K562 (cell line): ENCODE data around the gene SUCO. TPM values are rescaled to one million over a fixed set of nuclear protein-coding genes. Genes with fewer than 3 reads are reported as not detected.

Experiments used
- ATAC-seq: fragments of 200-7000 bp; cut with Tn5 transposase; 3 replicates; pipeline ENCODE4 v1.9.1; 2020; ENCODE audit warnings: moderate library complexity
- BruUV-seq: library from RNA; stranded (reverse); fragments of 400-500 nt; replicated peaks from 2 replicates; lab custom pipeline; 2021; lab: Mats Ljungman, UMichigan
- CTCF ChIA-PET: fragments of 300-600 bp; formaldehyde crosslinking; extraction: SDS; loops from one replicate; lab custom pipeline; 2021; ENCODE audit warnings: low intra/inter-chr PET ratio; lab: Yijun Ruan, JAX
- POLR2A ChIA-PET: fragments of 300-600, 350-650 bp; sonication (Branson Sonifier 250); formaldehyde crosslinking; extraction: SDS; loops from one replicate; lab custom pipeline; 2021; ENCODE audit warnings: antibody characterized with exemption, inconsistent platforms; lab: Yijun Ruan, JAX
- DNase-seq, 4 experiments: peaks; one replicate each; pipeline versions ENCODE4 v3.0.0 to v3.0.0-alpha.2; 2011 to 2018; ENCODE audit warnings: low spot score in 3 of 4, mixed read lengths in 3 of 4; ENCODE audit errors: extremely low read depth in 1 of 4
- FAIRE-seq: peaks from 2 replicates; lab custom pipeline; 2011; peaks lifted over from hg19 to GRCh38; lab: Jason Lieb, UNC
- H2AFZ ChIP-seq: 2 replicates; pipeline ENCODE4 v1.6.0; 2011; ENCODE audit warnings: low read depth, low read length, control low read depth, inconsistent platforms
- H3K27ac ChIP-seq: fragments of 200-600 bp; 3 replicates; pipeline ENCODE4 v1.8.0; 2011; ENCODE audit warnings: low read depth, mild to moderate bottlenecking, control low read depth, inconsistent platforms, low read length, moderate library complexity, mixed read lengths; ENCODE audit errors: extremely low read depth
- H3K27me3 ChIP-seq, 2 experiments: fragments of 300-600 bp in 1 of 2; 2 replicates in 1 of 2; 3 replicates in 1 of 2; pipeline versions ENCODE4 v1.6.0 to v1.8.0; 2011; ENCODE audit warnings: inconsistent platforms in 2 of 2, low read length in 2 of 2, mild to moderate bottlenecking in 1 of 2, mixed read lengths in 1 of 2, moderate library complexity in 1 of 2; ENCODE audit not compliant: control insufficient read depth in 2 of 2, insufficient read depth in 2 of 2
- H3K36me3 ChIP-seq: fragments of 300-600 bp; 3 replicates; pipeline ENCODE4 v1.8.0; 2011; ENCODE audit warnings: mild to moderate bottlenecking, low read length, inconsistent platforms; ENCODE audit not compliant: control insufficient read depth, insufficient read depth
- H3K4me1 ChIP-seq, 2 experiments: fragments of 200-600 bp in 1 of 2; replicated peaks in 1 of 2; 2 replicates in 1 of 2; 3 replicates in 1 of 2; pipeline versions ENCODE4 v1.5.1 to v1.8.0; 2011; ENCODE audit warnings: inconsistent platforms in 2 of 2, low read length in 2 of 2, mild to moderate bottlenecking in 1 of 2, mixed read lengths in 1 of 2, moderate library complexity in 1 of 2; ENCODE audit not compliant: control insufficient read depth in 2 of 2, insufficient read depth in 2 of 2
- H3K4me2 ChIP-seq: 2 replicates; pipeline ENCODE4 v1.6.1; 2011; ENCODE audit warnings: low read length, control low read depth, inconsistent platforms, mixed read lengths; ENCODE audit not compliant: insufficient read depth
- H3K4me3 ChIP-seq: fragments of 200-600 bp; sonication (generic), shearing (Covaris generic); 2 replicates; pipeline ENCODE4 v1.5.1; 2016; ENCODE audit warnings: control low read depth, inconsistent platforms
- H3K79me2 ChIP-seq: fragments of 200-600 bp; 3 replicates; pipeline ENCODE4 v1.8.0; 2011; ENCODE audit warnings: low read length, inconsistent platforms; ENCODE audit not compliant: control insufficient read depth, insufficient read depth
- H3K9ac ChIP-seq, 2 experiments: 2 replicates each; pipeline versions ENCODE4 v1.6.0 to v1.6.1; 2011; ENCODE audit warnings: low read depth in 2 of 2, low read length in 2 of 2, control low read depth in 1 of 2, inconsistent platforms in 1 of 2, mild to moderate bottlenecking in 1 of 2, mixed read lengths in 1 of 2; ENCODE audit not compliant: insufficient read depth in 1 of 2
- H3K9me1 ChIP-seq: one replicate; pipeline ENCODE4 v1.6.0; 2011; ENCODE audit warnings: inconsistent platforms, mild to moderate bottlenecking, low read length, moderate library complexity; ENCODE audit not compliant: control insufficient read depth, insufficient read depth
- H3K9me3 ChIP-seq: replicated peaks from 2 replicates; pipeline ENCODE4 v1.5.1; 2011; ENCODE audit warnings: low read depth, low read length, inconsistent platforms; ENCODE audit not compliant: control insufficient read depth, insufficient read depth
- H4K20me1 ChIP-seq: replicated peaks from 2 replicates; pipeline ENCODE4 v1.6.1; 2011; ENCODE audit warnings: low read length, inconsistent platforms, mixed read lengths; ENCODE audit not compliant: control insufficient read depth, insufficient read depth
- CHD2 ChIP-seq: IDR thresholded peaks from 2 replicates; pipeline ENCODE4 v1.6.1; 2011; ENCODE audit warnings: low read depth, low read length
- FOXP1 ChIP-seq: sonication (generic); formaldehyde crosslinking; IDR thresholded peaks from 2 replicates; pipeline ENCODE4 v1.8.0; 2022; ENCODE audit warnings: mild to moderate bottlenecking, missing genetic modification reagents
- FUS ChIP-seq: fragments of 200-400 bp; formaldehyde crosslinking; optimal IDR thresholded peaks from 2 replicates; pipeline ENCODE3; 2017; ENCODE audit warnings: low read depth, low read length
- HNRNPUL1 ChIP-seq: fragments of 200-400 bp; formaldehyde crosslinking; IDR thresholded peaks from 2 replicates; pipeline ENCODE4 v1.6.1; 2017; ENCODE audit warnings: low read length
- NFRKB ChIP-seq: fragments of 450-650 bp; IDR thresholded peaks from 2 replicates; pipeline ENCODE4 v1.6.1; 2016; ENCODE audit warnings: low read depth
- NFXL1 ChIP-seq: fragments of 450-650 bp; formaldehyde crosslinking; IDR thresholded peaks from 2 replicates; pipeline ENCODE4 v1.4.0; 2021; ENCODE audit warnings: mild to moderate bottlenecking
- PHF21A ChIP-seq: fragments of 450-650 bp; IDR thresholded peaks from 2 replicates; pipeline ENCODE4 v1.6.1; 2017; ENCODE audit warnings: low read depth, borderline replicate concordance
- TFE3 ChIP-seq: fragments of 450-650 bp; formaldehyde crosslinking; IDR thresholded peaks from 2 replicates; pipeline ENCODE4 v1.4.0; 2020; ENCODE audit warnings: mild to moderate bottlenecking, mixed read lengths
- ZC3H4 ChIP-seq: sonication (generic); formaldehyde crosslinking; IDR thresholded peaks from 2 replicates; pipeline ENCODE4 v1.9.0; 2021; ENCODE audit warnings: missing genetic modification reagents, borderline replicate concordance
- ZNF134 ChIP-seq: fragments of 250-450 bp; sonication (Bioruptor Pico); conservative IDR thresholded peaks from 2 replicates; pipeline ENCODE4 v1.4.0; 2020
- ZNF778 ChIP-seq: fragments of 450-650 bp; formaldehyde crosslinking; IDR thresholded peaks from 2 replicates; pipeline ENCODE4 v1.4.0; 2020; ENCODE audit warnings: mild to moderate bottlenecking, moderate library complexity
- ZNF785 ChIP-seq: fragments of 250-450 bp; sonication (Bioruptor Pico); IDR thresholded peaks from 2 replicates; pipeline ENCODE4 v1.4.0; 2020; ENCODE audit warnings: mild to moderate bottlenecking
- WGBS: fragments of 100-300 bp; shearing (Covaris generic); methylation state at CpG from one replicate; pipeline ENCODE4 v1.1.6; 2016; ENCODE audit warnings: low coverage, mixed read lengths; ENCODE audit not compliant: insufficient coverage; ENCODE audit errors: missing lambda C conversion rate; 5-methylcytosine and 5-hydroxymethylcytosine counted together
- in situ Hi-C: fragments of 300-500 bp; cut with MboI; formaldehyde crosslinking; loops from 4 replicates; pipeline ENCODE4 v1.15.0; 2018; ENCODE audit warnings: inconsistent platforms, mixed read lengths
- intact Hi-C: fragments of 100-400 bp; cut with micrococcal nuclease; formaldehyde crosslinking; loops from 2 replicates; pipeline ENCODE4 v1.14.2; 2022
- polyA plus RNA-seq, 8 experiments: library from polyadenylated mRNA; depleted of rRNA in 4 of 8; stranded (reverse) in 5 of 8; unstranded in 3 of 8; fragments of >200 nt; fragmentation: Nextera tagmentation in 2 of 8; fragmentation: Illumina TruSeq in 1 of 8; extraction: Ambion mirVana in 2 of 8; extraction: Trizol in 1 of 8; gene quantifications; 2 replicates each; pipeline versions ENCODE4 v1.2.1 to v1.2.3, GENCODE V29; 2011 to 2014; ENCODE audit warnings: inconsistent platforms in 1 of 8, missing spikeins in 1 of 8
- total RNA-seq, 7 experiments: library from RNA; depleted of rRNA in 6 of 7; stranded (reverse); fragments of >200 nt in 6 of 7; fragmentation: Illumina TruSeq in 2 of 7; extraction: Trizol in 2 of 7; gene quantifications; 2 replicates each; pipeline versions ENCODE4 v1.2.1 to v1.2.3, GENCODE V29; 2011 to 2021; ENCODE audit warnings: low replicate concordance in 1 of 7
- TF ChIP-seq, protein P1 (sequence below): sonication (generic); formaldehyde crosslinking; IDR thresholded peaks from 2 replicates; pipeline ENCODE4 v1.8.0; 2022; ENCODE audit warnings: missing genetic modification reagents, mild to moderate bottlenecking, borderline replicate concordance
- TF ChIP-seq, protein P2 (sequence below): fragments of 450-650 bp; IDR thresholded peaks from 2 replicates; pipeline ENCODE4 v1.6.1; 2018; ENCODE audit not compliant: partially characterized antibody

SUCO gene
- total and polyA plus RNA-seq, 9 of the 15 experiments (the other 6 are each of a cell fraction or from before 2014, with no cell fraction given) = 2.5 to 20.6 (median 14.3) TPM

GRCh38 chr1:172531412-172532182 lies 1.4 kb upstream of the SUCO start (continued):
- TF ChIP-seq PHF21A (no peak), NFRKB (0 out of 2 replicates have a peak, but pooled peaks have one; percentile 5), CHD2 (no peak), NFXL1 (0 out of 2 replicates have a peak, but pooled peaks have one; percentile 28)
- TF ChIP-seq, protein P1, sequence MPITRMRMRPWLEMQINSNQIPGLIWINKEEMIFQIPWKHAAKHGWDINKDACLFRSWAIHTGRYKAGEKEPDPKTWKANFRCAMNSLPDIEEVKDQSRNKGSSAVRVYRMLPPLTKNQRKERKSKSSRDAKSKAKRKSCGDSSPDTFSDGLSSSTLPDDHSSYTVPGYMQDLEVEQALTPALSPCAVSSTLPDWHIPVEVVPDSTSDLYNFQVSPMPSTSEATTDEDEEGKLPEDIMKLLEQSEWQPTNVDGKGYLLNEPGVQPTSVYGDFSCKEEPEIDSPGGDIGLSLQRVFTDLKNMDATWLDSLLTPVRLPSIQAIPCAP (CRISPR knock-in tag) = no peak

GRCh38 chr1:172532183-172532699 lies 709 bp upstream of the SUCO start:
- ChIA-PET CTCF (interaction anchor here (0.6 kb wide), 1 partner anchor 87 kb away, joined by 3 read pairs; no protein-coding TSS in a partner anchor), POLR2A (interaction anchor here (0.5 to 3.4 kb wide), 31 partner anchors 10 to 1336 kb away, joined by 3 to 37 read pairs (median 4); partner anchors contain the start of genes GAS5 and ZBTB37)
- Histone ChIP-seq H3K9ac (peak overlapping the region; percentile 89 to 96), H3K79me2 (peaks cover 41% of the 10 kb centered on the region), H4K20me1 (peaks cover 7% of the 10 kb centered on the region; the same call in 1 of the 2 replicates), H3K4me1 (peaks cover 3 to 39% of the 10 kb centered on the region in 2 experiments; a peak in 3 of 5 replicates), H3K4me3 (peak overlapping the region; percentile 59), H3K27ac (peak overlapping the region; percentile 99), H3K36me3 (no peaks in the 10 kb centered on the region), H2AFZ (peak overlapping the region; percentile 100), H3K27me3 (no peaks in the 10 kb centered on the region), H3K4me2 (peak overlapping the region; percentile 98), H3K9me3 (no peaks in the 10 kb centered on the region), H3K9me1 (no peaks in the 10 kb centered on the region)
- DNase-seq (peak; percentile 98), ATAC-seq (peak; percentile 83), FAIRE-seq (peak; percentile 99)
- no TSS peak for BruUV-seq
- 1% methylated on average over 18 of the region's 18 CpGs for WGBS
- in situ Hi-C loops (no loop called here), intact Hi-C loops (loop anchor here (1.0 to 2.0 kb wide), 2 partner anchors 82 to 187 kb away; no protein-coding TSS in a partner anchor)
- no peak for TF ChIP-seq ZC3H4 (CRISPR knock-in tag)
- no peak for TF ChIP-seq FUS
- no peak for TF ChIP-seq ZNF778 (CRISPR knock-in tag)
- no peak for TF ChIP-seq HNRNPUL1
- TF ChIP-seq ZNF134 (CRISPR knock-in tag) = no peak
- TF ChIP-seq ZNF785 (CRISPR knock-in tag) = no peak
- TF ChIP-seq TFE3 = no peak
- peak; percentile 42; the same call in 1 of the 2 replicates for TF ChIP-seq FOXP1 (CRISPR knock-in tag)
- TF ChIP-seq, protein P2, sequence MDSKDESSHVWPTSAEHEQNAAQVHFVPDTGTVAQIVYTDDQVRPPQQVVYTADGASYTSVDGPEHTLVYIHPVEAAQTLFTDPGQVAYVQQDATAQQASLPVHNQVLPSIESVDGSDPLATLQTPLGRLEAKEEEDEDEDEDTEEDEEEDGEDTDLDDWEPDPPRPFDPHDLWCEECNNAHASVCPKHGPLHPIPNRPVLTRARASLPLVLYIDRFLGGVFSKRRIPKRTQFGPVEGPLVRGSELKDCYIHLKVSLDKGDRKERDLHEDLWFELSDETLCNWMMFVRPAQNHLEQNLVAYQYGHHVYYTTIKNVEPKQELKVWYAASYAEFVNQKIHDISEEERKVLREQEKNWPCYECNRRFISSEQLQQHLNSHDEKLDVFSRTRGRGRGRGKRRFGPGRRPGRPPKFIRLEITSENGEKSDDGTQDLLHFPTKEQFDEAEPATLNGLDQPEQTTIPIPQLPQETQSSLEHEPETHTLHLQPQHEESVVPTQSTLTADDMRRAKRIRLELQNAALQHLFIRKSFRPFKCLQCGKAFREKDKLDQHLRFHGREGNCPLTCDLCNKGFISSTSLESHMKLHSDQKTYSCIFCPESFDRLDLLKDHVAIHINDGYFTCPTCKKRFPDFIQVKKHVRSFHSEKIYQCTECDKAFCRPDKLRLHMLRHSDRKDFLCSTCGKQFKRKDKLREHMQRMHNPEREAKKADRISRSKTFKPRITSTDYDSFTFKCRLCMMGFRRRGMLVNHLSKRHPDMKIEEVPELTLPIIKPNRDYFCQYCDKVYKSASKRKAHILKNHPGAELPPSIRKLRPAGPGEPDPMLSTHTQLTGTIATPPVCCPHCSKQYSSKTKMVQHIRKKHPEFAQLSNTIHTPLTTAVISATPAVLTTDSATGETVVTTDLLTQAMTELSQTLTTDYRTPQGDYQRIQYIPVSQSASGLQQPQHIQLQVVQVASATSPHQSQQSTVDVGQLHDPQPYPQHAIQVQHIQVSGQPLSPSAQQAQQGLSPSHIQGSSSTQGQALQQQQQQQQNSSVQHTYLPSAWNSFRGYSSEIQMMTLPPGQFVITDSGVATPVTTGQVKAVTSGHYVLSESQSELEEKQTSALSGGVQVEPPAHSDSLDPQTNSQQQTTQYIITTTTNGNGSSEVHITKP = peak; percentile 99
